ENCODE data around the gene ARHGAP28. TPM values are rescaled to one million over a fixed set of nuclear protein-coding genes. Genes with fewer than 3 reads are reported as not detected.
"Not testable (repeated sequence)": the region's sequence is repeated elsewhere in the genome, so short reads cannot be mapped to it uniquely, and the experiment has no call there.

The ARHGAP28 gene
- total RNA-seq, 2 donors from 2014 or later: 110 to 133 TPM

DNA sequence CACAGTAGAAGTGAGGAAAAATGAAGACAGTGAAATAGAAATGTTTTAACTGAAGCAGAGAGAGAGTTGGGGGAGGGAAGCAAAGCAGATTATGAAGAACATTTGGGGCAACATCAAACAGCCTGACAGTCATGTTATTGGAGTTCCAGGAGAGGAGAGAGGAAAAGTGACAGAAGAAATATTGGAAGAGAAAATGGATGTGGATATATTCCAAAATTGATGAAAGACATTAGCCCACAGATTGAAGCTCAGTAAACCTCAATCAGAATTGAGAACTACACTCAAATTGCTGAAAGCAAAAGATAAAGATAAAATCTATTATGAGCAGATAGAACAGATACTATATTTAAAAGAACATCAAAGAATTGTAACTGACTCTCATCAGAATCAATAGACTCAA, 90.8 kb downstream of the ARHGAP28 start:
- Histone ChIP-seq H3K4me3 (ENCODE audit: low read length) (no peak overlapping the region), H3K27me3 (ENCODE audit: control insufficient read depth, insufficient read depth, low read length, poor library complexity, severe bottlenecking) (no peaks in the 10 kb centered on the region), H3K27ac (ENCODE audit: low read depth, low read length) (no peak overlapping the region), H3K9me3 (ENCODE audit: control insufficient read depth, low read length) (peaks cover 24% of the 10 kb centered on the region), H3K36me3 (ENCODE audit: control insufficient read depth, insufficient read depth, low read length) (peaks cover 21% of the 10 kb centered on the region), H3K4me1 (ENCODE audit: control insufficient read depth, insufficient read depth, low read length) (no peaks in the 10 kb centered on the region), H3K9ac (ENCODE audit: extremely low read depth, low read length, poor library complexity, severe bottlenecking) (no peak overlapping the region)
- peaks cover 11% of the 10 kb centered on the region for H3K4me1 Mint-ChIP-seq
- TF ChIP-seq, protein P1, sequence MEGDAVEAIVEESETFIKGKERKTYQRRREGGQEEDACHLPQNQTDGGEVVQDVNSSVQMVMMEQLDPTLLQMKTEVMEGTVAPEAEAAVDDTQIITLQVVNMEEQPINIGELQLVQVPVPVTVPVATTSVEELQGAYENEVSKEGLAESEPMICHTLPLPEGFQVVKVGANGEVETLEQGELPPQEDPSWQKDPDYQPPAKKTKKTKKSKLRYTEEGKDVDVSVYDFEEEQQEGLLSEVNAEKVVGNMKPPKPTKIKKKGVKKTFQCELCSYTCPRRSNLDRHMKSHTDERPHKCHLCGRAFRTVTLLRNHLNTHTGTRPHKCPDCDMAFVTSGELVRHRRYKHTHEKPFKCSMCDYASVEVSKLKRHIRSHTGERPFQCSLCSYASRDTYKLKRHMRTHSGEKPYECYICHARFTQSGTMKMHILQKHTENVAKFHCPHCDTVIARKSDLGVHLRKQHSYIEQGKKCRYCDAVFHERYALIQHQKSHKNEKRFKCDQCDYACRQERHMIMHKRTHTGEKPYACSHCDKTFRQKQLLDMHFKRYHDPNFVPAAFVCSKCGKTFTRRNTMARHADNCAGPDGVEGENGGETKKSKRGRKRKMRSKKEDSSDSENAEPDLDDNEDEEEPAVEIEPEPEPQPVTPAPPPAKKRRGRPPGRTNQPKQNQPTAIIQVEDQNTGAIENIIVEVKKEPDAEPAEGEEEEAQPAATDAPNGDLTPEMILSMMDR (conservative IDR thresholded peaks at IDR 0.05): no peak
- peaks cover under 1% of the 10 kb centered on the region for H3K9me3 Mint-ChIP-seq
- no peak for DNase-seq
- H3K27me3 Mint-ChIP-seq (ENCODE audit: insufficient read depth): no peaks in the 10 kb centered on the region
- peaks cover 29% of the 10 kb centered on the region for H3K36me3 Mint-ChIP-seq (ENCODE audit: low read depth)
- no peak overlapping the region for H3K4me3 Mint-ChIP-seq
- H3K27ac Mint-ChIP-seq: no peak overlapping the region

DNA sequence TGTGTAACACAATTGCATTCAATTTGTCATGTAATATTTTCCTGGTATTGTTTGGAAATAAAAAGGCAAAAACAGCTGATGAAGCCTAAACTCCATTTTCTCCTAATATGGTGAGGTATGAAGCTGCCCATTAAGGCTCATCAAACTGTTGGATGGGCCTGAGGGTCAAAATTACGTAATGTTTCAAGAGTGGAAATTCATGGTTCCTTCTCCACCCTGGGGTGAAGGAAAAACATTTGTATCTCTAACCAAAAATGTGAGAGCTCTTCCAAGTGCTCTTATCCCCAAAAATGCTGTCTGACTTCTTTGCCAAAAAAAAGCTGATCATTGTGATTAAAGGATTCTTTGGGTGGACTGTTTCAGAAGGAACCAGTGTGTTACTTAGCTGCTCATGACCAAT, 91.8 kb downstream of the ARHGAP28 start:
- H3K9me3 ChIP-seq (ENCODE audit: control insufficient read depth, low read length): peaks cover 28% of the 10 kb centered on the region
- Mint-ChIP-seq H3K27ac (no peak overlapping the region), H3K36me3 (ENCODE audit: low read depth) (peaks cover 32% of the 10 kb centered on the region), H3K4me3 (no peak overlapping the region), H3K27me3 (ENCODE audit: insufficient read depth) (no peaks in the 10 kb centered on the region), H3K9me3 (peaks cover 10% of the 10 kb centered on the region), H3K4me1 (peaks cover 11% of the 10 kb centered on the region)
- no peaks in the 10 kb centered on the region for H3K4me1 ChIP-seq (ENCODE audit: control insufficient read depth, insufficient read depth, low read length)
- no peak overlapping the region for H3K4me3 ChIP-seq (ENCODE audit: low read length)
- no peak for DNase-seq
- H3K9ac ChIP-seq (ENCODE audit: extremely low read depth, low read length, poor library complexity, severe bottlenecking): no peak overlapping the region
- TF ChIP-seq, protein P1 (conservative IDR thresholded peaks at IDR 0.05): no peak
- no peak overlapping the region for H3K27ac ChIP-seq (ENCODE audit: low read depth, low read length)
- WGBS, 2 experiments (ENCODE audit: insufficient coverage in 1 of 2, insufficient read length in 1 of 2): 83 to 100% methylated on average over 1 of the region's 1 CpG
- no peaks in the 10 kb centered on the region for H3K27me3 ChIP-seq (ENCODE audit: control insufficient read depth, insufficient read depth, low read length, poor library complexity, severe bottlenecking)
- H3K36me3 ChIP-seq (ENCODE audit: control insufficient read depth, insufficient read depth, low read length): peaks cover 21% of the 10 kb centered on the region

GRCh38 chr18:6827161-6827560, 97.6 kb downstream of the ARHGAP28 start:
- peaks cover 48% of the 10 kb centered on the region for H3K9me3 ChIP-seq (ENCODE audit: control insufficient read depth, low read length)
- H3K4me3 Mint-ChIP-seq; H3K27ac ChIP-seq (ENCODE audit: low read depth, low read length); H3K27me3 ChIP-seq (ENCODE audit: control insufficient read depth, insufficient read depth, low read length, poor library complexity, severe bottlenecking); DNase-seq; H3K4me1 ChIP-seq (ENCODE audit: control insufficient read depth, insufficient read depth, low read length); H3K4me3 ChIP-seq (ENCODE audit: low read length); H3K27me3 Mint-ChIP-seq (ENCODE audit: insufficient read depth); H3K9ac ChIP-seq (ENCODE audit: extremely low read depth, low read length, poor library complexity, severe bottlenecking); H3K4me1 Mint-ChIP-seq; H3K27ac Mint-ChIP-seq: not testable (repeated sequence)
- H3K36me3 ChIP-seq (ENCODE audit: control insufficient read depth, insufficient read depth, low read length): peaks cover 53% of the 10 kb centered on the region
- 87% methylated on average over 9 of the region's 29 CpGs; no CpG with 5 or more reads in 1 of the 2 experiments for WGBS, 2 experiments (ENCODE audit: insufficient coverage in 1 of 2, insufficient read length in 1 of 2)
- Mint-ChIP-seq H3K36me3 (ENCODE audit: low read depth) (peaks cover 78% of the 10 kb centered on the region), H3K9me3 (peaks cover 35% of the 10 kb centered on the region)

DNA sequence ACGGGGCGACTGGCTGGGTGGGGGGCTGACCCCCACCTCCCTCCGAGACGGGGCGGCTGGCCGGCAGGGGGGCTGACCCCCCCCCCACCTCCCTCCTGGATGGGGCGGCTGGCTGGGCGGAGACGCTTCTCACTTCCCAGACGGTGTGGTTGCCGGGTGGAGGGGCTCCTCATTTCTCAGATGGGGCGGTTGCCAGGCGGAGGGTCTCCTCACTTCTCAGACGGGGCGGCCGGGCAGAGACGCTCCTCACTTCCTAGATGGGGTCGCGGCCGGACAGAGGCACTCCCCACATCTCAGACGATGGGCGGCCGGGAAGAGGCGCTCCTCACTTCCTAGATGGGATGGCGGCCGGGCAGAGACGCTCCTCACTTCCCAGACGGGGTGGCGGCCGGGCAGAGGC, 98.0 kb downstream of the ARHGAP28 start:
- not testable (repeated sequence) for H3K27me3 Mint-ChIP-seq (ENCODE audit: insufficient read depth); H3K4me1 ChIP-seq (ENCODE audit: control insufficient read depth, insufficient read depth, low read length); H3K27ac ChIP-seq (ENCODE audit: low read depth, low read length); H3K4me1 Mint-ChIP-seq; H3K4me3 Mint-ChIP-seq; DNase-seq; H3K4me3 ChIP-seq (ENCODE audit: low read length); H3K9ac ChIP-seq (ENCODE audit: extremely low read depth, low read length, poor library complexity, severe bottlenecking); H3K27ac Mint-ChIP-seq; H3K27me3 ChIP-seq (ENCODE audit: control insufficient read depth, insufficient read depth, low read length, poor library complexity, severe bottlenecking)
- 100% methylated on average over 16 of the region's 30 CpGs; no CpG with 5 or more reads in 1 of the 2 experiments for WGBS, 2 experiments (ENCODE audit: insufficient coverage in 1 of 2, insufficient read length in 1 of 2)
- peaks cover 82% of the 10 kb centered on the region for H3K36me3 Mint-ChIP-seq (ENCODE audit: low read depth)
- peaks cover 35% of the 10 kb centered on the region for H3K9me3 Mint-ChIP-seq
- Histone ChIP-seq H3K9me3 (ENCODE audit: control insufficient read depth, low read length) (peaks cover 48% of the 10 kb centered on the region), H3K36me3 (ENCODE audit: control insufficient read depth, insufficient read depth, low read length) (peaks cover 57% of the 10 kb centered on the region)
